ENCODE measurements around the gene CIITA. TPM values are rescaled to one million over a fixed set of nuclear protein-coding genes. Genes with fewer than 3 reads are reported as not detected.

CIITA gene
- total and polyA plus RNA-seq, 9 of the 15 experiments (the other 6 are each of a cell fraction or from before 2014, with no cell fraction given) = 0.01 to 0.20 (median 0.11) TPM; not detected in 4

DNA sequence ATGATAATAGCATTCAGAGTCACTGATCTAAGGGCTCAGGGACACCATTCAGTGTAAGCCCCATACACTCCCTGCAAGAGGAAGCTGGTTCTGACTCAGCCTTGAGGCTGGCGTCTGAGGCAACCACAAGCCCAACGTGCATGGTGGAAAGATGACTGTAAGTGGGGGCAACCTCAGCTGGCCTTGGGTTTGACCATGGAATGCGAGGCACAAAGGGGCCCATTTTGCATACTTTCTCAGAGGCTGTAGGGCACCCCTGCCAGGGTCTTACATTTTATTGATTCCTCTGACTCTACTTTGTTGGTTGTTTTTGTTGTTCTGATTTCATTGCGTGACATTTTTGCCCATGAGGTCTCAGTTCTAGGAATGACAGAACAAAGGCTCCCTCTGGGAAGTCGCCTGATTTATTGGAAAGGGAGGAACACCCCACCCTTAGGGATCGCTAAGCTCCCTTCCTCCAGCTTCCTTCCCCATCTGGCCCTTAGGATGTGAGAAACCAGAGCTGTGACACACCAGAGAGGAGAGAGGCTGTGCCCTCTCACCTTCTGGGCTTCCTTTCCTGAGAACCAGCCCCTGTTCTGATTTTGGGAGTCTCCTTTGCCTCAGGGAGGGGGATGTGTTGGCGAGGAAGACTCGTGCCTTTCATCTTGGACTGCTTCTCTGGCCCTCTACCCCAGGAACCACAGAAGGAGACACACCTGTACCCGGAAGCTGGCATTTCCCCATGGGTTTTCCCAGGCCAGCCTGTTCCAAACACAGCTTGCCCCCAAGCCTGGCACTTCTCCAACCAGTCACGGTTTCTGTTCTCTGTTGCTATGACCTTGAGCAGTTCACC lies 5.6 kb upstream of the CIITA start:
- TF ChIP-seq, protein P1, sequence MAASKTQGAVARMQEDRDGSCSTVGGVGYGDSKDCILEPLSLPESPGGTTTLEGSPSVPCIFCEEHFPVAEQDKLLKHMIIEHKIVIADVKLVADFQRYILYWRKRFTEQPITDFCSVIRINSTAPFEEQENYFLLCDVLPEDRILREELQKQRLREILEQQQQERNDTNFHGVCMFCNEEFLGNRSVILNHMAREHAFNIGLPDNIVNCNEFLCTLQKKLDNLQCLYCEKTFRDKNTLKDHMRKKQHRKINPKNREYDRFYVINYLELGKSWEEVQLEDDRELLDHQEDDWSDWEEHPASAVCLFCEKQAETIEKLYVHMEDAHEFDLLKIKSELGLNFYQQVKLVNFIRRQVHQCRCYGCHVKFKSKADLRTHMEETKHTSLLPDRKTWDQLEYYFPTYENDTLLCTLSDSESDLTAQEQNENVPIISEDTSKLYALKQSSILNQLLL (CRISPR knock-in tag; IDR thresholded peaks at IDR 0.05; ENCODE audit: borderline replicate concordance) = no peak
- peak; percentile 50 for TF ChIP-seq FOSL1 (tag; conservative IDR thresholded peaks at IDR 0.05)
- no peak for TF ChIP-seq ZBTB1 (CRISPR knock-in tag; IDR thresholded peaks at IDR 0.05; ENCODE audit: borderline replicate concordance, low read depth)
- TF ChIP-seq PHF20 (IDR thresholded peaks at IDR 0.05; ENCODE audit: partially characterized antibody) = no peak
- TF ChIP-seq MCM2 (IDR thresholded peaks at IDR 0.05; ENCODE audit: low read depth) = no peak

More for the DNA sequence above, 5.6 kb upstream of the CIITA start:
- no peak for FAIRE-seq
- Histone ChIP-seq H3K4me2 (ENCODE audit: insufficient read depth, low read length) (no peak overlapping the region), H3K9me3 (replicated peaks; ENCODE audit: control insufficient read depth, insufficient read depth, low read depth, low read length) (no peaks in the 10 kb centered on the region), H3K4me1 (replicated peaks in 1 of 2; ENCODE audit: control insufficient read depth in 2 of 2, insufficient read depth in 2 of 2, low read length in 2 of 2) (no peaks in the 10 kb centered on the region; a peak in 1 of 5 replicates), H3K9ac (ENCODE audit: insufficient read depth in 1 of 2, low read depth in 2 of 2, low read length in 2 of 2) (no peak overlapping the region), H3K27me3 (ENCODE audit: control insufficient read depth in 2 of 2, insufficient read depth in 2 of 2, low read length in 2 of 2) (peaks cover 18 to 46% of the 10 kb centered on the region in 2 experiments; a peak in 4 of 5 replicates), H3K79me2 (ENCODE audit: control insufficient read depth, insufficient read depth, low read length) (no peaks in the 10 kb centered on the region), H2AFZ (ENCODE audit: low read depth, low read length) (no peak overlapping the region), H3K4me3 (no peak overlapping the region), H4K20me1 (replicated peaks; ENCODE audit: control insufficient read depth, insufficient read depth, low read length) (peaks cover 3% of the 10 kb centered on the region; the same call in 1 of the 2 replicates), H3K9me1 (ENCODE audit: control insufficient read depth, insufficient read depth, low read length) (peaks cover 3% of the 10 kb centered on the region), H3K27ac (ENCODE audit: extremely low read depth, low read depth, low read length) (no peak overlapping the region), H3K36me3 (ENCODE audit: control insufficient read depth, insufficient read depth, low read length) (no peaks in the 10 kb centered on the region)
- ChIA-PET CTCF (ENCODE audit: low intra/inter-chr PET ratio) (no interaction called here), POLR2A (interaction anchor here (1.6 kb wide), 1 partner anchor 10 kb away, joined by 3 read pairs; no protein-coding TSS in a partner anchor)
- 0% methylated on average over 10 of the region's 10 CpGs for WGBS (ENCODE audit: insufficient coverage, low coverage, missing lambda C conversion rate)
- intact Hi-C loops (cut with micrococcal nuclease) = no loop called here
- no peak for ATAC-seq
- in situ Hi-C loops (cut with MboI) = no loop called here
- BruUV-seq (replicated peaks) = no TSS peak
- no peak for DNase-seq (ENCODE audit: extremely low read depth in 1 of 4, low spot score in 3 of 4)
